NT2/D1 (cell line): ENCODE results near the gene DOK5.

ENCODE experiments used
- SUZ12 ChIP-seq: IDR thresholded peaks from 2 replicates; pipeline ENCODE4 v1.6.1; 2011; ENCODE audit not compliant: insufficient read length, insufficient read depth; ENCODE audit errors: extremely low read depth
- YY1 ChIP-seq: IDR thresholded peaks from 2 replicates; pipeline ENCODE4 v1.6.1; 2011; ENCODE audit not compliant: insufficient read length, insufficient read depth
- ZNF274 ChIP-seq: IDR thresholded peaks from 2 replicates; pipeline ENCODE4 v1.6.1; 2011; ENCODE audit warnings: mild to moderate bottlenecking, low read depth, low read length

- TF ChIP-seq SUZ12 (no peak), YY1 (no peak), ZNF274 (no peak)
These were observed 85.0 kb downstream of the DOK5 start for GRCh38 chr20:54560357-54560756.
